GM23338 (cell line): Measurements from ENCODE around the gene IRF2BP2. TPM values are rescaled to one million over a fixed set of nuclear protein-coding genes. Genes with fewer than 3 reads are reported as not detected.

Experiments
- ATAC-seq: fragments of 200-7000 bp; cut with Tn5 transposase; 3 replicates; pipeline ENCODE4 v1.9.1; 2020
- DNase-seq: peaks from one replicate; pipeline ENCODE4 v3.0.0-alpha.2; 2015; ENCODE audit warnings: low spot score
- H2AFZ ChIP-seq: fragments of 200-600 bp; sonication (generic); 2 replicates; pipeline ENCODE4 v1.8.0; 2016; ENCODE audit warnings: antibody characterized with exemption, mild to moderate bottlenecking, moderate library complexity
- H3F3A ChIP-seq: fragments of 200-600 bp; sonication (generic); replicated peaks from 2 replicates; pipeline ENCODE4 v1.8.0; 2017; ENCODE audit warnings: antibody characterized with exemption, mixed run types, low read depth
- H3K27ac ChIP-seq: fragments of 200-600 bp; sonication (generic); 2 replicates; pipeline ENCODE4 v1.6.1; 2016; ENCODE audit warnings: low read depth
- H3K27me3 ChIP-seq: fragments of 200-600 bp; sonication (generic); 2 replicates; pipeline ENCODE4 v1.8.0; 2016; ENCODE audit warnings: mild to moderate bottlenecking, mixed run types, moderate library complexity; ENCODE audit not compliant: insufficient read depth
- H3K36me3 ChIP-seq: fragments of 200-600 bp; sonication (generic); 2 replicates; pipeline ENCODE4 v1.8.0; 2016; ENCODE audit warnings: mild to moderate bottlenecking; ENCODE audit not compliant: insufficient read depth
- H3K4me1 ChIP-seq: fragments of 200-600 bp; sonication (generic); 2 replicates; pipeline ENCODE4 v1.8.0; 2016; ENCODE audit warnings: mild to moderate bottlenecking, moderate library complexity; ENCODE audit not compliant: insufficient read depth
- H3K4me2 ChIP-seq: fragments of 200-600 bp; sonication (generic); 2 replicates; pipeline ENCODE4 v1.7.1; 2017; ENCODE audit warnings: mixed run types
- H3K4me3 ChIP-seq: fragments of 200-600 bp; sonication (generic); 2 replicates; pipeline ENCODE4 v1.6.1; 2016; ENCODE audit warnings: mixed run types
- H3K79me2 ChIP-seq: fragments of 200-600 bp; sonication (generic); replicated peaks from 2 replicates; pipeline ENCODE4 v1.8.0; 2017; ENCODE audit warnings: mild to moderate bottlenecking; ENCODE audit not compliant: insufficient read depth
- H3K9me2 ChIP-seq: fragments of 200-600 bp; sonication (generic); 2 replicates; pipeline ENCODE4 v1.8.0; 2017; ENCODE audit not compliant: insufficient read depth
- H4K20me1 ChIP-seq: fragments of 200-600 bp; sonication (generic); replicated peaks from 2 replicates; pipeline ENCODE4 v1.8.0; 2017; ENCODE audit warnings: mild to moderate bottlenecking; ENCODE audit not compliant: insufficient read depth
- H3K27ac Mint-ChIP-seq: 2 replicates; pipeline ENCODE4 v1.8.0; 2020; ENCODE audit warnings: inconsistent platforms, mild to moderate bottlenecking, moderate library complexity, mixed read lengths
- H3K27me3 Mint-ChIP-seq: 3 replicates; pipeline ENCODE4 v1.8.0; 2022; ENCODE audit warnings: low read depth, mild to moderate bottlenecking, moderate library complexity, mixed read lengths, inconsistent platforms; ENCODE audit not compliant: insufficient read depth, poor library complexity
- H3K36me3 Mint-ChIP-seq: 3 replicates; pipeline ENCODE4 v1.8.0; 2021; ENCODE audit warnings: low read depth, mild to moderate bottlenecking, inconsistent platforms, moderate library complexity, mixed read lengths
- H3K4me1 Mint-ChIP-seq: 3 replicates; pipeline ENCODE4 v1.8.0; 2020; ENCODE audit warnings: mild to moderate bottlenecking, inconsistent platforms, mixed read lengths
- H3K4me3 Mint-ChIP-seq: 3 replicates; pipeline ENCODE4 v1.8.0; 2021; ENCODE audit warnings: moderate library complexity, mild to moderate bottlenecking, inconsistent platforms, mixed read lengths
- H3K9me3 Mint-ChIP-seq: 3 replicates; pipeline ENCODE4 v1.8.0; 2020; ENCODE audit warnings: moderate library complexity, mild to moderate bottlenecking, inconsistent platforms, mixed read lengths
- CREB1 ChIP-seq: fragments of 250-450 bp; sonication (Bioruptor Pico); IDR thresholded peaks from 2 replicates; pipeline ENCODE4 v1.5.0; 2020; ENCODE audit warnings: low read depth, mild to moderate bottlenecking, moderate library complexity
- CTCF ChIP-seq, 2 experiments: fragments of 200-600 bp in 1 of 2; sonication (generic) in 1 of 2; conservative IDR thresholded peaks; 2 replicates each; pipeline versions ENCODE4 v1.5.1 to v1.6.1; 2016 to 2017; ENCODE audit warnings: antibody characterized with exemption in 2 of 2, low read depth in 2 of 2, mild to moderate bottlenecking in 2 of 2, moderate library complexity in 1 of 2
- ETS1 ChIP-seq: IDR thresholded peaks from 2 replicates; pipeline ENCODE4 v1.6.1; 2016; ENCODE audit warnings: antibody characterized with exemption
- EZH2 ChIP-seq: fragments of 200-600 bp; sonication (generic); IDR thresholded peaks from one replicate; pipeline ENCODE4 v1.8.0; 2017; ENCODE audit warnings: antibody characterized with exemption, mild to moderate bottlenecking, low read depth; ENCODE audit not compliant: unreplicated experiment
- EZH2phosphoT487 ChIP-seq: fragments of 200-600 bp; sonication (generic); IDR thresholded peaks from one replicate; pipeline ENCODE4 v1.8.1; 2018; ENCODE audit warnings: antibody characterized with exemption; ENCODE audit not compliant: unreplicated experiment
- JUNB ChIP-seq: IDR thresholded peaks from one replicate; pipeline ENCODE4 v1.6.1; 2016; ENCODE audit warnings: antibody characterized with exemption; ENCODE audit not compliant: unreplicated experiment
- POLR2AphosphoS5 ChIP-seq: IDR thresholded peaks from 2 replicates; pipeline ENCODE4 v1.6.1; 2016; ENCODE audit warnings: antibody characterized with exemption, low read depth
- REST ChIP-seq: IDR thresholded peaks from one replicate; pipeline ENCODE4 v1.6.1; 2018; ENCODE audit warnings: antibody characterized with exemption; ENCODE audit not compliant: unreplicated experiment
- STAT1 ChIP-seq: IDR thresholded peaks from one replicate; pipeline ENCODE4 v1.6.1; 2016; ENCODE audit warnings: antibody characterized with exemption; ENCODE audit not compliant: unreplicated experiment
- ZNF331 ChIP-seq: fragments of 250-450 bp; sonication (Bioruptor Pico); IDR thresholded peaks from 2 replicates; pipeline ENCODE4 v1.5.0; 2020; ENCODE audit warnings: low read depth, mild to moderate bottlenecking, moderate library complexity
- polyA plus RNA-seq: library from polyadenylated mRNA; unstranded; fragments of >200 nt; fragmentation: Nextera tagmentation; extraction: Ambion mirVana; gene quantifications from 2 replicates; pipeline ENCODE4 v1.2.1, GENCODE V29; 2016
- total RNA-seq: library from RNA; depleted of rRNA; stranded (reverse); fragments of >200 nt; shearing (Covaris generic); gene quantifications from 2 replicates; pipeline ENCODE4 v1.2.3, GENCODE V29; 2014

IRF2BP2 gene
- total and polyA plus RNA-seq, 2 experiments from 2014 or later, result 19.4 to 62.4 TPM

- no peaks in the 10 kb centered on the region for H3K27me3 Mint-ChIP-seq
- ATAC-seq, result no peak
These were observed 30.0 kb downstream of the IRF2BP2 start for GRCh38 chr1:234579967-234580366.

GRCh38 chr1:234578735-234579134 lies 31.2 kb downstream of the IRF2BP2 start:
- H3K4me3 ChIP-seq, result no peak overlapping the region
- H3K4me2 ChIP-seq, result no peak overlapping the region
- H2AFZ ChIP-seq, result peak overlapping the region; percentile 78
- DNase-seq (peak; percentile 52), ATAC-seq (peak; percentile 67)
- no peak overlapping the region for H3K27ac ChIP-seq
- peaks cover 6% of the 10 kb centered on the region; the same call in 1 of the 2 replicates for H3K4me1 ChIP-seq
- Mint-ChIP-seq H3K9me3 (no peaks in the 10 kb centered on the region; the same call in 2 of the 3 replicates), H3K4me3 (no peak overlapping the region), H3K27ac (no peak overlapping the region), H3K4me1 (peaks cover 2% of the 10 kb centered on the region; the same call in 1 of the 3 replicates), H3K36me3 (no peaks in the 10 kb centered on the region), H3K27me3 (no peaks in the 10 kb centered on the region)
- no peaks in the 10 kb centered on the region for H3K36me3 ChIP-seq
- no peaks in the 10 kb centered on the region for H3K9me2 ChIP-seq
- H3K27me3 ChIP-seq, result no peaks in the 10 kb centered on the region
- no peaks in the 10 kb centered on the region for H4K20me1 ChIP-seq
- H3K79me2 ChIP-seq, result no peaks in the 10 kb centered on the region
- H3F3A ChIP-seq, result no peaks in the 10 kb centered on the region
- TF ChIP-seq ZNF331 (CRISPR knock-in tag), result no peak
- no peak for TF ChIP-seq CTCF (conservative IDR thresholded peaks at IDR 0.05; ENCODE audit: low read depth in 2 of 2)
- no peak for TF ChIP-seq CREB1 (CRISPR knock-in tag)
- TF ChIP-seq POLR2AphosphoS5, result no peak
- no peak for TF ChIP-seq JUNB
- no peak for TF ChIP-seq EZH2phosphoT487
- TF ChIP-seq EZH2, result no peak
- no peak for TF ChIP-seq REST
- TF ChIP-seq STAT1, result no peak

More at GRCh38 chr1:234579967-234580366, 30.0 kb downstream of the IRF2BP2 start:
- TF ChIP-seq ETS1 (no peak), CTCF (conservative IDR thresholded peaks at IDR 0.05; ENCODE audit: low read depth in 2 of 2) (peak in 1 of 2 experiments; percentile 48; a peak in 3 of 4 replicates), POLR2AphosphoS5 (no peak), CREB1 (CRISPR knock-in tag) (no peak), EZH2 (no peak)
- Histone ChIP-seq H3F3A (no peaks in the 10 kb centered on the region), H3K27me3 (no peaks in the 10 kb centered on the region), H3K27ac (no peak overlapping the region), H3K4me3 (no peak overlapping the region), H3K9me2 (no peaks in the 10 kb centered on the region), H2AFZ (no peak overlapping the region), H3K36me3 (no peaks in the 10 kb centered on the region), H3K4me1 (0 out of 2 replicates have a peak, but pooled peaks cover 3% of the 10 kb centered on the region), H4K20me1 (no peaks in the 10 kb centered on the region), H3K4me2 (no peak overlapping the region), H3K79me2 (no peaks in the 10 kb centered on the region)
- Mint-ChIP-seq H3K27ac (no peak overlapping the region), H3K9me3 (no peaks in the 10 kb centered on the region; the same call in 2 of the 3 replicates), H3K4me1 (no peaks in the 10 kb centered on the region), H3K4me3 (no peak overlapping the region), H3K36me3 (no peaks in the 10 kb centered on the region)
- no peak for DNase-seq
